ENCODE data around the gene UBE3C. TPM values are rescaled to one million over a fixed set of nuclear protein-coding genes. Genes with fewer than 3 reads are reported as not detected.

UBE3C gene
- total and polyA plus RNA-seq, 9 of the 15 experiments (the other 6 are each of a cell fraction or from before 2014, with no cell fraction given), result 9.6 to 91.7 (median 75.4) TPM

GRCh38 chr7:157089100-157089610 is 49.6 kb upstream of the UBE3C start (continued):
- TF ChIP-seq CBFA2T2 (conservative IDR thresholded peaks at IDR 0.05) (peak; percentile 46), TFAP4 (CRISPR knock-in tag; IDR thresholded peaks at IDR 0.05; ENCODE audit: borderline replicate concordance) (peak; percentile 56; the same call in 1 of the 2 replicates), MBD2 (IDR thresholded peaks at IDR 0.05; ENCODE audit: borderline replicate concordance, low read depth) (no peak), RAD51 (IDR thresholded peaks at IDR 0.05; ENCODE audit: borderline replicate concordance, low read depth) (peak; percentile 72; the same call in 1 of the 2 replicates)

DNA sequence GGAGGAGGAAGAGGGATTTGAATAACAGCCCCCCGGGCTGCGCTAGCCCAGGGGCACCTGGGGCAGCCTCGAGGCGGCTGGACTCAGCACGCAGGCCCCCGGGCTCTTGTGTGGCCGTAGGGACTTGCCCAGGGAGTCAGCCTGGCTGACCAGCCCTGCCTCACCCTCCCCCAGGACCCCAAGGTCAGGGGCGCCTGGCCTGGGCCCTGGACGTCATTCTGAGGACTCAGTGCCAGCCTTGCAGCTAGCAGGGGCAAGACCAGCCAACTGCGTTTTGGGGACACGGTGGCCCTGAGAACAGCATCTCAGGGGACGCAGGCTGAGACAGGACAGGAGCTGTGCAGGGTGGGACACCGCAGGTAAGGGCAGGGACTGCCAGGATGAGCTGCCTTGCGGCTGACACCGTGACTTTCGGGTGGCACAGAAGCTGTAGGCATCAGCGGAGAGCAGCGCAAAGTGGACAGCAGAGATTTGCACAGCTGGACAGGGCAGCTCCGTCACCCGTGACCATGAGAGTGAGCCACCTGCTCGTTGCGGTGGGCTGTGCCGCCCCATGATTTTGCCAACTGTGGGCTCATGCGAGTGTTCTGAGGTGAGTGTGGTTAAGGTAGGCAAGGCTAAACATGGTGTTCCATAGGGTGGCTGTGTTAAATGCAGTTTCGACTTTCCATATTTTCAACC is 48.1 kb upstream of the UBE3C start:
- Histone ChIP-seq H2AFZ (ENCODE audit: low read depth, low read length) (no peak overlapping the region), H3K4me3 (no peak overlapping the region), H3K4me1 (replicated peaks in 1 of 2; ENCODE audit: control insufficient read depth in 2 of 2, insufficient read depth in 2 of 2, low read length in 2 of 2) (peaks cover 3 to 10% of the 10 kb centered on the region in 2 experiments; a peak in 3 of 5 replicates), H3K9ac (ENCODE audit: insufficient read depth in 1 of 2, low read depth in 2 of 2, low read length in 2 of 2) (peak overlapping the region in 1 of 2 experiments; percentile 31; a peak in 1 of 4 replicates), H3K36me3 (ENCODE audit: control insufficient read depth, insufficient read depth, low read length) (no peaks in the 10 kb centered on the region), H4K20me1 (replicated peaks; ENCODE audit: control insufficient read depth, insufficient read depth, low read length) (no peaks in the 10 kb centered on the region; the same call in 1 of the 2 replicates), H3K79me2 (ENCODE audit: control insufficient read depth, insufficient read depth, low read length) (no peaks in the 10 kb centered on the region), H3K27ac (ENCODE audit: extremely low read depth, low read depth, low read length) (no peak overlapping the region), H3K9me1 (ENCODE audit: control insufficient read depth, insufficient read depth, low read length) (no peaks in the 10 kb centered on the region), H3K27me3 (ENCODE audit: control insufficient read depth in 2 of 2, insufficient read depth in 2 of 2, low read length in 2 of 2) (peaks cover 59 to 74% of the 10 kb centered on the region in 2 experiments), H3K9me3 (replicated peaks; ENCODE audit: control insufficient read depth, insufficient read depth, low read depth, low read length) (0 out of 2 replicates have a peak, but pooled peaks cover 2% of the 10 kb centered on the region), H3K4me2 (ENCODE audit: insufficient read depth, low read length) (no peak overlapping the region)
- in situ Hi-C loops (cut with MboI) (no loop called here), intact Hi-C loops (cut with micrococcal nuclease) (no loop called here)
- ChIA-PET CTCF (ENCODE audit: low intra/inter-chr PET ratio) (no interaction called here), POLR2A (interaction anchor here (0.6 to 1.4 kb wide), 2 partner anchors 21 to 340 kb away, joined by 3 read pairs; no protein-coding TSS in a partner anchor)
- BruUV-seq (replicated peaks), result no TSS peak
- 5% methylated on average over 25 of the region's 25 CpGs for WGBS (ENCODE audit: insufficient coverage, low coverage, missing lambda C conversion rate)
- no peak for ATAC-seq
- DNase-seq (ENCODE audit: extremely low read depth in 1 of 4, low spot score in 3 of 4), result peak in 1 of 4 experiments; percentile 6
- FAIRE-seq, result no peak
- TF ChIP-seq THRB (CRISPR knock-in tag; conservative IDR thresholded peaks at IDR 0.05) (no peak), YBX1 (IDR thresholded peaks at IDR 0.05) (no peak), SNIP1 (IDR thresholded peaks at IDR 0.05; ENCODE audit: low read depth) (no peak), ZNF75A (CRISPR knock-in tag; IDR thresholded peaks at IDR 0.05) (no peak), ZKSCAN8 (CRISPR knock-in tag; IDR thresholded peaks at IDR 0.05) (no peak), ZNF780A (CRISPR knock-in tag; IDR thresholded peaks at IDR 0.05) (no peak), SRSF7 (optimal IDR thresholded peaks at IDR 0.05; ENCODE audit: low read depth, low read length) (no peak), ZNF717 (CRISPR knock-in tag; IDR thresholded peaks at IDR 0.05) (no peak), EGR1 (conservative IDR thresholded peaks at IDR 0.05) (no peak), ETV6 (IDR thresholded peaks at IDR 0.05; ENCODE audit: borderline replicate concordance in 1 of 2, low read depth in 2 of 2, low read length in 1 of 2) (no peak), ETV6 (CRISPR knock-in tag; IDR thresholded peaks at IDR 0.05; ENCODE audit: borderline replicate concordance) (no peak), TAF7 (tag; IDR thresholded peaks at IDR 0.05) (no peak), LARP7 (IDR thresholded peaks at IDR 0.05) (no peak), NELFE (IDR thresholded peaks at IDR 0.05; ENCODE audit: insufficient read depth, insufficient read length) (no peak)
- TF ChIP-seq, protein P1, sequence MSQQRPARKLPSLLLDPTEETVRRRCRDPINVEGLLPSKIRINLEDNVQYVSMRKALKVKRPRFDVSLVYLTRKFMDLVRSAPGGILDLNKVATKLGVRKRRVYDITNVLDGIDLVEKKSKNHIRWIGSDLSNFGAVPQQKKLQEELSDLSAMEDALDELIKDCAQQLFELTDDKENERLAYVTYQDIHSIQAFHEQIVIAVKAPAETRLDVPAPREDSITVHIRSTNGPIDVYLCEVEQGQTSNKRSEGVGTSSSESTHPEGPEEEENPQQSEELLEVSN (IDR thresholded peaks at IDR 0.05; ENCODE audit: borderline replicate concordance in 1 of 2, extremely low read depth in 1 of 2, insufficient read depth in 1 of 2, insufficient read length in 1 of 2, low read depth in 1 of 2, low read length in 1 of 2, poor library complexity in 1 of 2, severe bottlenecking in 1 of 2), result no peak

Data from K562 (cell line).